GM20431 (cell line): ENCODE results near the gene TMEM248.
"Not testable (repeated sequence)": the region's sequence is repeated elsewhere in the genome, so short reads cannot be mapped to it uniquely, and the experiment has no call there.

Experiments used
- in situ Hi-C: fragments of 300-500 bp; cut with MseI, MboI; formaldehyde crosslinking; loops from one replicate; pipeline ENCODE4 v1.15.0; 2020; ENCODE audit warnings: low sequenced_read_pairs; ENCODE audit not compliant: unreplicated experiment

Gene TMEM248

DNA sequence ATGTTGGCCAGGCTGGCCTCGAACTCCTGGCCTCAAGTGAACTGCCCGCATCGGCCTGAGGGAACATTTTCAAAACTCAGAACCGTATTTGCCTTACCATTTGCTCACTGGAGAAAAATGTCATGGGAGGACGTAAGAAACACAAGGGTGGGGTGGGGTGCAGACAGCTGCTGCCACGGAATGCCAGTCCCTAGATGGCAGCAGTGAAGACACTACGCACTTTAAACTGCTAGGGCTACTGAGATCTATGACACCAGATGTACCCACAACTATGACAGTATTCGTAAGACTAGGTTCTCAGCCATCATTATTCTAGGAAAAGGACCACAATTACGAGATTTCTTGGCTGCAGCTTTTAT, 73.6 kb downstream of the TMEM248 start:
- in situ Hi-C loops = not testable (repeated sequence)

DNA sequence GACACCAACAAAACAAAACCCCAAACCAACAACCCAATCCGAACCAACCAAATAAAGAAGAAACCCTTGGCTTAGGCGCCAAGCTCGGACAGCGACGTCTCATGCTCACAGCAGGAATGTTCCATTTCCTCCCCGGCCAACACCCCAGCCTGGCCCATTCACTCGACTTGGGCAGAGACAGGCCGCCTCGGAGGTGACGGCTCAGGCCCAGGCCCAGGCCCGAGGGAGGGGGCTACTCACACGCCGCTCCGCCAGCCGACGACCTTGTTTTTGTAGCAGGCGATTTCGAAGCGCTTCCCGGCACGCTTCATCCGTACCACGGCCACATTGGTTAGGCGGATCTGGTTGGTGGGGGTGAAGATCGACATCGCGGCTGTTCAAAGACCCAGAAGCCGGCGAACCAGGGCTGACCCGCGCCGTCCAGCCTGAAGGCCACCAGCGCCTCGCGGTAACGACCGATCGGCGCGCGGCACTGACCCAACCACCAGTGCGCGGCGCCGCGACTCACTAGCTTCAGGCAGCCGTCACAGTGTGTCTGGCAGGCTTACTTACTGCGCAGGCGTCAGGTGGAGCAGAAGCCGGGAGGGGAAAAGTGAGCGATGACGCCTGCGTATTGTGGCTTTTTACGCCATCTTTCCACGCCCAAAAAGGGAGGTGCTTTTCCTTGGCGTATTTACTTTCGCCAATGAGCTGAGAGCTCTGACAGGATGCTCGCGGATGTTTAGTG, 74.2 kb downstream of the TMEM248 start, which contains the start of gene SBDS:
TSS of gene SBDS (minus strand) at position 537 of the 727 bp plus-strand sequence. CDS start at position 368, 169 bp downstream.
- in situ Hi-C loops = not testable (repeated sequence)

DNA sequence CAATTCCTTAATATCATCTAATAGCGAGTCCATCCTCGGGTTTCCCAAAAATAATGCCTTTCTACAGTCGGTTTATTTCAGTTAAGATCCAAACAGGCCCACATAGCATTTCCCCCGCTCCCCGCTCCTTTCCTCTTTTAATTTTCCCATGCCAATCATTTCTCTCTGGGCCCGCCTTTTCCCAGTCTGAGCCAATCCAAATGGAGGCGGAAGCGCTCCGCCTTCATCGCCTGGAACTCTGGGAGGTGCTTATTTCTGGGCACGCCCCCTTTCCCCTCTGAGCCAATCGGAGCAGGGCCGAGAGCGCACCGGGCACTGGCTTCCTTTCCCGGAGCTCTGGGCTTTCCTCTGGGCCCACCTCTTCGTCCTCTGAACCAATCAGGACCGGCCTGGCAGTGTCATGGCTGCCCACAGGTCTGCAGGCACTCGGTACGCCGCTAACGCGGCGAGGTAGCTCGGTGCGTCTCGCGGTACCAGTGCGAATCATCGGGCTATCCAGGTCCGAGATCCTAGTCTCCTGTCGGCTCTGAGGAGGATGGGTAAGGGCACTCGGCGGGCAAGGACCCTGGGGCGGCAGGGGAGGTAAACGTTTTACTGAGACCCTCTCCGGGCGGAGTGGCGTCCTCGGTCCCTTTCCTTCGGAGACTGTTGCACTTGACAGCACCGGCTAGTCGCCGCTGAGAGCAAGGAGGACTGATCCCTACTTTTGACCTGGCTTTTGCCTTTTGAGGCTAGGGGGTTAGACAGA, 75.6 kb downstream of the TMEM248 start, which contains the start of gene TYW1:
TSS of gene TYW1 (plus strand) at position 390 of the 748 bp plus-strand sequence. CDS start at position 536, 146 bp downstream.
- in situ Hi-C loops = not testable (repeated sequence)

DNA sequence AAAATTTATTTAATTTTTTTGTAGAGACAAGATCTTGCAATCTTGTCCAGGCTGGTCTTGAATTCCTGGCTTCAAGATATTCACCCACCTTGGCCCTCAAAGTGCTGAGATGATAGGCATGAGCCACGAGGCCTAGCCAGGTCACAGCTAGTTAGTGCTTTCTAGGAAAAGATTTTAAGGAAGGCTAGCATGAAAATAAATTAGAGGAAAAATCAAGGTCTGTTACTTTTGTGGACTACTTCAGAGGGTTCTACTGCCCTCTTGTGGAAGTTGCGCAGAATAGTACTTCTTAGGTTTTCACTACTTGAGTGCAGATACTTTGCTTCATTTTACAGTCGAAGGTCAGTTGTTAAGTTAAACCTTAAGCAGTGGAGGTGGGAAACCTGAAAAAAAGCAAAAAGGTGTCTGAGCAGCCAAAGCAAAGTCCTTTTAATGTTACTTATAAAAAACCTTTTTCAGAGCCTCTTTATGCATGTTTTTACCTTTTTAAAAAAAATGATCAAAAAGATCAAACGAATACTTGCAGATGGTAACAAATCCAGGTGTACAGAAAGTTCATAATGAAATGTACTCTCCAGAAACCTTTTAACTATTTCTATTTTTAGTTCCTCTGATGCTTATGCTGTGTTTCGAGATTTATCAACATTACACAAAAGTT, 79.7 kb downstream of the TMEM248 start:
- in situ Hi-C loops = not testable (repeated sequence)

DNA sequence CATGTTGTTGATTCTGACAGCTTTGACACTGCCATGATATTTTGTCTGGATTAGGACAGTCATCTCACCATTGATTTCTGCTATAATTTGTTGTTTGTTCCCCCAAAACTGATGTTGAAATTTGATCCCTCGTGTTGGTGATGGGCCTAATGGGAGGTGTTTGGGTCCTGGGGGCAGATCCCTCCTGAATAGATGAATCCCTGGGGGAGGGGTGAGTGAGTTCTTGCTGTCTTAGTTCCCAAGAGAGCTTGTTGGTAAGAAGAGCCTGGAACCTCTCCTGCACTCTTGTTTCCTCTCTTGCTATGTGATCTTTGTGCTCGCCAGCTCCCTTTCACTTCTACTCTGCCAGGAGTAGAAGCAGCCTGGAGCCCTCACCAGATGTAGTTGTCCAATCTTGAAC, 83.1 kb downstream of the TMEM248 start:
- in situ Hi-C loops = not testable (repeated sequence)

DNA sequence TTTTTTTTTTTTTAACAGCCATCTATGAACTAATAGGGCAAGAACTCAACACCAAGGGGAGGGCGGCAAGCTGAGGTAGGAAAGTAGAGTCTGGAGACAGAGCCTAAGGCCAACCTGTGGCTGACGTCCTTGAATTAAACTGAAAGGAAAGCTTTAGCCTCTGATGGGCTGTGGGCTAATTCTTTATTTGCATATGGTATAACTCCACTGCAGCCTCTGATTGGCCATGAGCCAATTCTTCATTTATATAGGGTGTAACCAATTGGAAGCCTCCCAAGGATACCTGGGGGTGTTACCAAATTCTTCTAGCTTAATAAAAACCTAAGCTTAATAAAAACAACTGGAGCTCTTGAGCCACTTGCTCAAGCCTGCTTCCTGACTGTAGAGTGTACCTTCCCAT, 85.9 kb downstream of the TMEM248 start:
- in situ Hi-C loops = no loop called here
